ENCODE results near the gene RHOJ.

- TF ChIP-seq, protein P1, sequence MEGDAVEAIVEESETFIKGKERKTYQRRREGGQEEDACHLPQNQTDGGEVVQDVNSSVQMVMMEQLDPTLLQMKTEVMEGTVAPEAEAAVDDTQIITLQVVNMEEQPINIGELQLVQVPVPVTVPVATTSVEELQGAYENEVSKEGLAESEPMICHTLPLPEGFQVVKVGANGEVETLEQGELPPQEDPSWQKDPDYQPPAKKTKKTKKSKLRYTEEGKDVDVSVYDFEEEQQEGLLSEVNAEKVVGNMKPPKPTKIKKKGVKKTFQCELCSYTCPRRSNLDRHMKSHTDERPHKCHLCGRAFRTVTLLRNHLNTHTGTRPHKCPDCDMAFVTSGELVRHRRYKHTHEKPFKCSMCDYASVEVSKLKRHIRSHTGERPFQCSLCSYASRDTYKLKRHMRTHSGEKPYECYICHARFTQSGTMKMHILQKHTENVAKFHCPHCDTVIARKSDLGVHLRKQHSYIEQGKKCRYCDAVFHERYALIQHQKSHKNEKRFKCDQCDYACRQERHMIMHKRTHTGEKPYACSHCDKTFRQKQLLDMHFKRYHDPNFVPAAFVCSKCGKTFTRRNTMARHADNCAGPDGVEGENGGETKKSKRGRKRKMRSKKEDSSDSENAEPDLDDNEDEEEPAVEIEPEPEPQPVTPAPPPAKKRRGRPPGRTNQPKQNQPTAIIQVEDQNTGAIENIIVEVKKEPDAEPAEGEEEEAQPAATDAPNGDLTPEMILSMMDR (IDR thresholded peaks at IDR 0.05), result no peak
- no peak for TF ChIP-seq POLR2AphosphoS5 (IDR thresholded peaks at IDR 0.05)
These were observed 69.7 kb downstream of the RHOJ start for GRCh38 chr14:63273717-63274655.
